Naive thymus-derived CD4-positive, alpha-beta T cell (primary cell): ENCODE data around the gene KIF16B. TPM values are rescaled to one million over a fixed set of nuclear protein-coding genes. Genes with fewer than 3 reads are reported as not detected.

ENCODE experiments used
- ATAC-seq: fragments of 150-1000 bp; cut with Tn5 transposase; 2 replicates; pipeline ENCODE4 v1.10.0; 2021; ENCODE audit warnings: mild to moderate bottlenecking, moderate library complexity
- CTCF ChIA-PET: fragments of 350-600 bp; sonication (Branson Sonifier 250); formaldehyde crosslinking; loops from one replicate; lab custom pipeline; 2021; ENCODE audit warnings: antibody characterized with exemption; lab: Charles Lee
- POLR2A ChIA-PET: fragments of 350-600 bp; sonication (Branson Sonifier 250); formaldehyde crosslinking; loops from one replicate; lab custom pipeline; 2021; ENCODE audit warnings: antibody characterized with exemption, inconsistent platforms; lab: Charles Lee
- DNase-seq, 9 donors: peaks; one replicate each; pipeline versions ENCODE4 v3.0.0 to v3.0.0-alpha.2; 2020 to 2022; ENCODE audit warnings: mixed read lengths in 1 of 9
- H3K27ac ChIP-seq: one replicate; pipeline ENCODE4 v1.7.0; 2013; ENCODE audit warnings: mild to moderate bottlenecking, low read depth, low read length, moderate library complexity
- H3K27me3 ChIP-seq, 2 donors: one replicate each; pipeline ENCODE4 v1.7.0; 2013; ENCODE audit warnings: low read length in 2 of 2, mild to moderate bottlenecking in 2 of 2, moderate library complexity in 2 of 2; ENCODE audit not compliant: control insufficient read depth in 2 of 2, insufficient read depth in 2 of 2
- H3K36me3 ChIP-seq, 3 experiments: 1 replicate in 2 of 3; 2 replicates in 1 of 3; pipeline ENCODE4 v1.7.0; 2013; ENCODE audit warnings: low read length in 3 of 3, mild to moderate bottlenecking in 3 of 3, moderate library complexity in 1 of 3; ENCODE audit not compliant: insufficient read depth in 3 of 3, control insufficient read depth in 2 of 3
- H3K4me1 ChIP-seq, 2 donors: one replicate each; pipeline ENCODE4 v1.7.0; 2013; ENCODE audit warnings: low read length in 2 of 2, mild to moderate bottlenecking in 2 of 2, moderate library complexity in 1 of 2; ENCODE audit not compliant: control insufficient read depth in 2 of 2, insufficient read depth in 2 of 2
- H3K4me3 ChIP-seq: 2 replicates; pipeline ENCODE4 v1.7.0; 2013; ENCODE audit warnings: mild to moderate bottlenecking, low read length
- H3K9me3 ChIP-seq, 3 experiments: 1 replicate in 2 of 3; 2 replicates in 1 of 3; pipeline ENCODE4 v1.7.0; 2013; ENCODE audit warnings: low read length in 3 of 3; ENCODE audit not compliant: control insufficient read depth in 2 of 3
- H3K27ac Mint-ChIP-seq, 9 donors: one replicate each; pipeline ENCODE4 v1.8.0; 2020 to 2022; ENCODE audit warnings: mixed read lengths in 9 of 9, mild to moderate bottlenecking in 8 of 9, moderate library complexity in 5 of 9, inconsistent platforms in 2 of 9
- H3K27me3 Mint-ChIP-seq, 5 donors: one replicate each; pipeline ENCODE4 v1.8.0; 2021 to 2022; ENCODE audit warnings: mixed read lengths in 5 of 5, mild to moderate bottlenecking in 1 of 5
- H3K36me3 Mint-ChIP-seq, 5 donors: one replicate each; pipeline ENCODE4 v1.8.0; 2020 to 2022; ENCODE audit warnings: mixed read lengths in 5 of 5, mild to moderate bottlenecking in 3 of 5, inconsistent platforms in 1 of 5
- H3K4me1 Mint-ChIP-seq, 7 donors: one replicate each; pipeline ENCODE4 v1.8.0; 2020 to 2022; ENCODE audit warnings: mixed read lengths in 7 of 7, mild to moderate bottlenecking in 3 of 7, inconsistent platforms in 1 of 7
- H3K4me3 Mint-ChIP-seq, 10 donors: one replicate each; pipeline ENCODE4 v1.8.0; 2020 to 2022; ENCODE audit warnings: mild to moderate bottlenecking in 10 of 10, mixed read lengths in 10 of 10, moderate library complexity in 6 of 10, inconsistent platforms in 2 of 10
- H3K9me3 Mint-ChIP-seq, 11 donors: one replicate each; pipeline ENCODE4 v1.8.0; 2020 to 2022; ENCODE audit warnings: mixed read lengths in 11 of 11, mild to moderate bottlenecking in 4 of 11, inconsistent platforms in 1 of 11, moderate library complexity in 1 of 11
- intact Hi-C, 2 donors: fragments of 100-400 bp; cut with micrococcal nuclease; formaldehyde crosslinking; loops; one replicate each; pipeline ENCODE4 v1.15.1; 2023
- polyA plus RNA-seq, 2 donors: library from polyadenylated mRNA; unstranded; fragments of 300-500 nt; fragmentation: Illumina TruSeq; gene quantifications; one replicate each; pipeline ENCODE4 v1.2.3, GENCODE V29; 2021
- total RNA-seq, 6 experiments: library from RNA in 5 of 6; stranded (reverse) in 5 of 6; gene quantifications; 1 replicate in 5 of 6; 2 replicates in 1 of 6; pipeline ENCODE4 v1.2.3 and lab custom pipeline; 2021 to 2026

The KIF16B gene
- total and polyA plus RNA-seq, 7 experiments from 2014 or later, result 6.0 to 13.7 (median 10.3) TPM

GRCh38 chr20:16363506-16364319, 209.5 kb downstream of the KIF16B start:
- no peaks in the 10 kb centered on the region for H3K4me1 Mint-ChIP-seq
- DNase-seq, result no peak
- peaks cover 0 to 3% (median 0%) of the 10 kb centered on the region in 11 donors for H3K9me3 Mint-ChIP-seq
- peaks cover 0 to 63% (median 33%) of the 10 kb centered on the region in 5 donors for H3K36me3 Mint-ChIP-seq
- no peak for ATAC-seq
- no peak overlapping the region for H3K4me3 Mint-ChIP-seq
- Histone ChIP-seq H3K36me3 (peaks cover 0 to 9% (median 0%) of the 10 kb centered on the region in 3 experiments), H3K27ac (no peak overlapping the region), H3K27me3 (no peaks in the 10 kb centered on the region), H3K4me3 (no peak overlapping the region), H3K4me1 (no peaks in the 10 kb centered on the region), H3K9me3 (no peaks in the 10 kb centered on the region)
- no peaks in the 10 kb centered on the region for H3K27me3 Mint-ChIP-seq
- no peak overlapping the region for H3K27ac Mint-ChIP-seq
- ChIA-PET CTCF (no interaction called here), POLR2A (no interaction called here)
- intact Hi-C loops, result no loop called here

- H3K4me1 ChIP-seq, result no peaks in the 10 kb centered on the region
- ATAC-seq (no peak), DNase-seq (no peak)
- no peak overlapping the region for H3K4me3 Mint-ChIP-seq
- no peaks in the 10 kb centered on the region for H3K9me3 ChIP-seq
- POLR2A ChIA-PET, result no interaction called here
- H3K27ac Mint-ChIP-seq, result no peak overlapping the region
- intact Hi-C loops, result no loop called here
- peaks cover 0 to 3% (median 0%) of the 10 kb centered on the region in 11 donors for H3K9me3 Mint-ChIP-seq
- H3K27me3 ChIP-seq, result no peaks in the 10 kb centered on the region
- CTCF ChIA-PET, result no interaction called here
- H3K27ac ChIP-seq, result no peak overlapping the region
- no peak overlapping the region for H3K4me3 ChIP-seq
- no peaks in the 10 kb centered on the region for H3K4me1 Mint-ChIP-seq
- no peaks in the 10 kb centered on the region for H3K27me3 Mint-ChIP-seq
- no peaks in the 10 kb centered on the region for H3K36me3 ChIP-seq
- H3K36me3 Mint-ChIP-seq, result peaks cover 0 to 60% (median 29%) of the 10 kb centered on the region in 5 donors
Observed at GRCh38 chr20:16362642-16363041, 210.6 kb downstream of the KIF16B start.

GRCh38 chr20:16360668-16361067, 212.6 kb downstream of the KIF16B start:
- Histone ChIP-seq H3K27ac (no peak overlapping the region), H3K4me1 (no peaks in the 10 kb centered on the region), H3K27me3 (no peaks in the 10 kb centered on the region), H3K4me3 (no peak overlapping the region), H3K36me3 (peaks cover 0 to 5% (median 0%) of the 10 kb centered on the region in 3 experiments), H3K9me3 (no peaks in the 10 kb centered on the region)
- H3K27ac Mint-ChIP-seq, result no peak overlapping the region
- intact Hi-C loops, result no loop called here
- H3K4me3 Mint-ChIP-seq, result no peak overlapping the region
- ChIA-PET POLR2A (no interaction called here), CTCF (interaction anchor here (1.1 kb wide), 1 partner anchor 14 kb away, joined by 3 read pairs; no protein-coding TSS in a partner anchor)
- ATAC-seq, result no peak
- no peaks in the 10 kb centered on the region for H3K27me3 Mint-ChIP-seq
- H3K4me1 Mint-ChIP-seq, result no peaks in the 10 kb centered on the region
- H3K9me3 Mint-ChIP-seq, result peaks cover 0 to 3% (median 0%) of the 10 kb centered on the region in 11 donors
- peaks cover 0 to 51% (median 22%) of the 10 kb centered on the region in 5 donors for H3K36me3 Mint-ChIP-seq
- DNase-seq, result no peak

- Histone ChIP-seq H3K4me3 (no peak overlapping the region), H3K27me3 (no peaks in the 10 kb centered on the region), H3K4me1 (no peaks in the 10 kb centered on the region), H3K27ac (no peak overlapping the region), H3K36me3 (peaks cover 0 to 5% (median 0%) of the 10 kb centered on the region in 3 experiments), H3K9me3 (no peaks in the 10 kb centered on the region)
- Mint-ChIP-seq H3K4me1 (no peaks in the 10 kb centered on the region), H3K27ac (peak overlapping the region in 1 of 9 donors; percentile 13), H3K4me3 (no peak overlapping the region), H3K27me3 (no peaks in the 10 kb centered on the region), H3K9me3 (peaks cover 0 to 5% (median 0%) of the 10 kb centered on the region in 11 donors), H3K36me3 (peaks cover 0 to 52% (median 27%) of the 10 kb centered on the region in 5 donors)
- POLR2A ChIA-PET, result no interaction called here
- DNase-seq (no peak), ATAC-seq (no peak)
- CTCF ChIA-PET, result no interaction called here
- intact Hi-C loops, result no loop called here
Observed at GRCh38 chr20:16353417-16353781, 219.8 kb downstream of the KIF16B start.

GRCh38 chr20:16352751-16353416, 220.4 kb downstream of the KIF16B start:
- Mint-ChIP-seq H3K4me3 (no peak overlapping the region), H3K36me3 (peaks cover 0 to 54% (median 26%) of the 10 kb centered on the region in 5 donors), H3K27me3 (no peaks in the 10 kb centered on the region), H3K9me3 (peaks cover 0 to 5% (median 0%) of the 10 kb centered on the region in 11 donors), H3K27ac (no peak overlapping the region), H3K4me1 (no peaks in the 10 kb centered on the region)
- Histone ChIP-seq H3K9me3 (no peaks in the 10 kb centered on the region), H3K27ac (no peak overlapping the region), H3K27me3 (no peaks in the 10 kb centered on the region), H3K36me3 (peaks cover 0 to 5% (median 0%) of the 10 kb centered on the region in 3 experiments), H3K4me1 (no peaks in the 10 kb centered on the region), H3K4me3 (no peak overlapping the region)
- intact Hi-C loops, result no loop called here
- ATAC-seq (no peak), DNase-seq (no peak)
- POLR2A ChIA-PET, result no interaction called here
- CTCF ChIA-PET, result no interaction called here

- CTCF ChIA-PET, result no interaction called here
- POLR2A ChIA-PET, result no interaction called here
- H3K27me3 Mint-ChIP-seq, result no peaks in the 10 kb centered on the region
Observed at GRCh38 chr20:16352321-16352720, 220.9 kb downstream of the KIF16B start.

More at GRCh38 chr20:16352321-16352720, 220.9 kb downstream of the KIF16B start:
- Histone ChIP-seq H3K27me3 (no peaks in the 10 kb centered on the region), H3K4me1 (no peaks in the 10 kb centered on the region), H3K27ac (no peak overlapping the region), H3K9me3 (no peaks in the 10 kb centered on the region), H3K36me3 (peaks cover 0 to 5% (median 0%) of the 10 kb centered on the region in 3 experiments), H3K4me3 (no peak overlapping the region)
- no peak for ATAC-seq
- Mint-ChIP-seq H3K27ac (no peak overlapping the region), H3K4me3 (no peak overlapping the region), H3K4me1 (no peaks in the 10 kb centered on the region), H3K36me3 (peaks cover 0 to 53% (median 31%) of the 10 kb centered on the region in 5 donors), H3K9me3 (peaks cover 0 to 5% (median 0%) of the 10 kb centered on the region in 11 donors)
- DNase-seq, result no peak
- intact Hi-C loops, result no loop called here
